ENCODE data around the gene CDKN2C.
A peak's percentile ranks its signal among the peaks of the same experiment; 100 is the strongest.
"Not testable (repeated sequence)": the region's sequence is repeated elsewhere in the genome, so short reads cannot be mapped to it uniquely, and the experiment has no call there.

Gene CDKN2C

DNA sequence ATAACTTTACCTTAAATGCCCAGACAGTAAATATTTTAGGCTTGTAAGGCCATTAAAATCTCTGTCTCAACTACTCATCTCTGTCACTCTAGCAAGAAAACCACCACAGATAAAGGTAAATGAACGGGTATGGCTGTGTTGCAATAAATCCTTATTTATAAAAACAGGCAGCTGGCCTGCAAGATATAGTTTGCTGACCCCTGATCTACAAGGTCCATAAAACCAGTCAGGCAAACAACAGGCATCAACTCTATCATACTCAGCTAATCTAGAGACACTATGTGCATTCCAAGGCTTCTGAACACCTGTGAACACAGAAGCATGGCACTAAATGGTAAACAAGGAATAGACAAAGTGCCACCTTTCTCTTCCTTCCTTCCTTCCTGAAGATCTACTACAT, 19.6 kb upstream of the CDKN2C start:
- TF ChIP-seq ZFX (IDR thresholded peaks at IDR 0.05) (no peak), CTCF (conservative IDR thresholded peaks at IDR 0.05) (no peak)
- H3K27ac ChIP-seq: peak overlapping the region; percentile 49; the same call in 1 of the 2 replicates

DNA sequence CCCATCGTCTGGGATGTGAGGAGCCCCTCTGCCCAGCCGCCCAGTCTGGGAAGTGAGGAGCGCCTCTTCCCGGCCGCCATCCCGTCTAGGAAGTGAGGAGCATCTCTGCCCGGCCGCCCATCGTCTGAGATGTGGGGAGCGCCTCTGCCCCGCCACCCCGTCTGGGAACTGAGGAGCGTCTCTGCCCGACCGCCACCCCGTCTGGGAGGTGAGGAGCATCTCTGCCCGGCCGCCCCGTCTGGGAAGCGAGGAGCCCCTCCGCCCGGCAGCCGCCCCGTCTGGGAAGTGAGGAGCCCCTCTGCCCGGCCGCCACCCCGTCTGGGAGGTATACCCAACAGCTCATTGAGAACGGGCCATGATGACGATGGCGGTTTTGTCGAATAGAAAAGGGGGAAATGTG, 17.5 kb upstream of the CDKN2C start:
- not testable (repeated sequence) for H3K27ac ChIP-seq

DNA sequence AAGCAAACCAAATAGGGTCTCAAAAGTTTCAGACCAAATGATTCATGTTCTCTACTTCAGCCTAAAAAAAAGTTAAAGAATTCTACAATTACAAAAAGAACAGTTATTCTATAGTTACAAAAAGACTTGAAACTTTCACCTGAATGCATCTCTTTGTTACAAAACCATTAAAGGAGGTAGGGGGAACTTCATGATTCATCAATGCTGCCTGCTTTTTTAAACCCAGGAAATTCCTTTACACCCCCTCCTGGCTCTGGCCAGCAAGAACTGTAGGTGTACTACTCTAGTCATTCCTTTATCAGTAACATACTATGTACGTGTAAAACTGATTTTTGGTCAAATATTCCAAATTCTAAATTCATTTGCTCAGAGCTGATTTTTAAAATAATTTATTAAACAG, 14.9 kb upstream of the CDKN2C start:
- TF ChIP-seq CTCF (conservative IDR thresholded peaks at IDR 0.05): no peak
- TF ChIP-seq ZFX (IDR thresholded peaks at IDR 0.05): no peak
- H3K27ac ChIP-seq: no peak overlapping the region

- H3K27ac ChIP-seq: peak overlapping the region; percentile 97
- TF ChIP-seq CTCF (conservative IDR thresholded peaks at IDR 0.05) (no peak), ZFX (IDR thresholded peaks at IDR 0.05) (no peak)
These were observed 10.6 kb upstream of the CDKN2C start for GRCh38 chr1:50959303-50959912.

DNA sequence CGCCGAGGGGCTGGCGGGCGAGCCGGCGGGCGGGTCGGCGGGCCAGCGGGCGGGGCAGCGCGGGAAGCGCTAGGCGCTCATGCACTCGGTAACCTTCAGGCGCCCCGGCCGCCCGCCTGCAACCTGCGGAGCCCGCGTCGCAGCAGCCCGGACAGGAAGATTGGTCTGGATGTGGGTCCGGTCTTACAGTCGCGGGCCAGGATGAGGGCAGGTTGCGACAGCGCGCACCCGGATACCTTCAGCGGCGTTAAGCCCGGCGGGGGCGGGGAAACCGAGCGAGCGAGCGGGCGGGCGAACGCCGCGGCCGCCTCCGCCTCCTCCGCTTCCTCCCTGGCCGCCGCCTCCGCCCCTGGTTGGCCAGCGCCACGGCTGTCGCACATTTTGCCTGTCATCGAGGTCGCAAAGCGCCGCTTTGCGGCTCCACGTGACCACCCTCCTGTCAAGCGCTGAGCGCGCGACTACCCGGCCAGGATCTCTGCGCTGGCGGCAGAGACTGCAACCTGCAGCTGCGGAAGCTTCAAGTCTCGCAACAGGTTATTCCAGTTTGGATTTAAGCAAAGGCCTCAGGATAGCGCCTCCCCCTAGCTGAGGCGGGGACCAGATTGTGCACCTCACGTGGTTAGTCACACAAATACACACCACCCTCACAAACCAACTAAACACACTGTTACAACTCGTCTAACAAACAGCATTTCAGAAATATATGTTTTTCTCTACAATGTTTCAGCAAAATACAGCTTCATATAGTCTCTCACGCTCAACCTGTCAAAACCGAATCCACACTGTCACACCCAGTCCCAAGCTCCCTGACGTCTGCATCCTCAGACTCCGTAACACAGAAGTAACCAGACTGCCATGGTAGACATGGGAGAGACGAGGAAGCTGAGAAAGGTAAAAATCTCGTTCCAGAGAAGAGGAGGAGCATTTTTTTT, 9.9 kb upstream of the CDKN2C start, which contains the start of gene FAF1:
FAF1 (minus strand) TSS at position 355 of the 932 bp plus-strand sequence. CDS start 456 bp downstream, outside the sequence.
- H3K27ac ChIP-seq: peak within 1 kb of the TSS; percentile 97
- TF ChIP-seq ZFX (IDR thresholded peaks at IDR 0.05) (peak; percentile 27; the same call in 1 of the 2 replicates), CTCF (conservative IDR thresholded peaks at IDR 0.05) (peak; percentile 54)

GRCh38 chr1:50964863-50965262, 5.2 kb upstream of the CDKN2C start:
- TF ChIP-seq ZFX (IDR thresholded peaks at IDR 0.05) (no peak), CTCF (conservative IDR thresholded peaks at IDR 0.05) (no peak)
- H3K27ac ChIP-seq: no peak overlapping the region

- TF ChIP-seq CTCF (conservative IDR thresholded peaks at IDR 0.05) (no peak), ZFX (IDR thresholded peaks at IDR 0.05) (no peak)
- no peak overlapping the region for H3K27ac ChIP-seq
These were observed 3.1 kb upstream of the CDKN2C start for GRCh38 chr1:50966991-50967390.
